NOMO-1 treated with DMSO at 0.1 percent for 48 hours (cell line): ENCODE results near the gene EPB41L2.
A peak's percentile ranks its signal among the peaks of the same experiment; 100 is the strongest.
"Not testable (repeated sequence)": the region's sequence is repeated elsewhere in the genome, so short reads cannot be mapped to it uniquely, and the experiment has no call there.

Source experiments
- DNase-seq: peaks from one replicate; lab custom pipeline; 2025; ENCODE audit not compliant: unreplicated experiment; lab: John Stamatoyannopoulos, UW

Gene EPB41L2

DNA sequence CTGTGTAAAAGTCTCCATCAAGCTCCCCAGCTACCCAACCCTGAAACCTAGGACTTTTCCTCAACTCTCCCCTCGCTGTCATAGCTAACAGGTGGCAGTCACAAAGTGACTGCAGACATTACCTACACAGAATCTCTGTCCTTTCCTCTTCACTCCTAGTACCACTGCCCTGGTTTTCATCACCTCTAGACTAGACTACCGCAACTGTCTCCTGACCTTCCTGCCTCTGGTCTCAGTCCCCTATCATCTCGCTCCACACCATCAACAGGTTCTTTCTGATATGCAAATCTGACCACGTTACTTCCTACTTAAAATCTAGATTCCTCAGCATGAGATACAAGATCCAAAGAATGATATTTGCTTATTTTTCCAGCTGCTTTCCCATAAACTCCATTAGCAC is 142.1 kb downstream of the EPB41L2 start:
- DNase-seq = no peak

DNA sequence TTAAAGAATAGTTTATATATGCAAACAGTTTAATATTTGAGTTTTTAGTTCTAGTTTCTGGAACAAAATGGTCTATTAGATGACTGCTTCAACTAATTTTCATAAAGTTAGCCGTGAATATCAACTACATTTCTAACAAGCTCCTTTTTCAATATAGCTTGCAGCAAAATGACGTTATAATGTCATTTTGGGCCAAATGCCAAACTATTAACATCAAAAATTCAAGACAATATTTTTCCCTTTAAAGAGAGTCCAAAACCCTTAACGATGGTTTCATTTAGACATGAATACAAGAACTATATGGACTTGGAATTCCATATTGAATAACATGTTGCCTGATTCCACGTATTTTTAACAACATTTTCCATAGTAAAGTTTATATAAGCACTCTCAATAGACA is 144.9 kb downstream of the EPB41L2 start:
- no peak for DNase-seq

DNA sequence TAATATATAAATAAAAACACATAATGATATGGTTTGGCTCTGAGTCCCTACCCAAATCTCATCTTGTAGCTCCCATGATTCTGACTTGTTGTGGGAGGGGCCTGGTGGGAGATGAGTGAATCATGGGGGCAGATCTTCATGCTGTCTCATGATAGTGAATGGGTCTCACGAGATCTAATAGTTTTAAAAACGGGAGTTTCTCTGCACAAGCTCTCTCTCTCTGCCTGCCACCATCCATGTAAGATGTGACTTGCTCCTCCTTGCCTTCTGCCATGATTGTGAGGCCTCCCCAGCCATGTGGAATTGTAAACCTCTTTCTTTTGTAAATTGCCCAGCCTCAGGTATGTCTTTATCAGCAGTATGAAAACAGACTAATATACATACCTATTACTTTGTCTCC is 147.4 kb downstream of the EPB41L2 start:
- DNase-seq = not testable (repeated sequence)

DNA sequence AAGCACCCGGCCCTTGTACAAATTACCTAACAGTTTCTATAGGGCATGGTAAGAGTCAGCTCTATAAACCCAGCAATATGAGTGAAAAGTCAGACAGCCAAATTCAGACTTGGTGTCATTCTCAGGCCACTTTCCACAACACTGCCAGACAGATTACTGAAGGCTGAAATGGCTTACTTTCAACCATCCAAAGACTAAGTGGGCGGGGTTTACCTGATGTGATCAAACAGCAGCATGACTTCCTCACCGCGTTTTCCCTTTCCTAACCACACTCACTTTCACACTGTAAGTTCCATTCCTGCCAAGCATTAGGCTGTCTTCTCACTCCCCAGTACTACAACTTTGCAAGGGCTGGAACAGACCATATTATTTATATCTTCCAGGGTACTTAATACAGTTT is 149.9 kb downstream of the EPB41L2 start:
- DNase-seq = no peak

DNA sequence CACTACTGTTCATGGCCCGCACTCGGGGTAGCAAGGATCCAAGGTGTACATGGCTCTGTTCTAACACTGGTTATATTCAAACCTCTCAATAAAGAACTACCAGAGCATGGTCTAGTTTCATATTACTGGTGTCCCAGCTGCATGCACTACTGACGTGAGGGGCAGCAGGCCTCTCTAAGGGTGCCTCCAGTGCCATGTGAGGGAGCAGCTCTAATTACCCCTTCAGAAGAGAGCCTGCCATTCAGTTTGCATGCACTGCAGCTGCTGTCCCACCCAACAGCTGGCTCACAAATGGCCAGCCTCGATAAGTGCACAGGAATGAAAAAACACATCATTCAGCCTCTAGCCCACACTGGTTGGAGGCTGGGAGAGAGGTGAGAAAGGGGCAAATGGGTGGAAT is 150.6 kb downstream of the EPB41L2 start:
- DNase-seq = no peak

DNA sequence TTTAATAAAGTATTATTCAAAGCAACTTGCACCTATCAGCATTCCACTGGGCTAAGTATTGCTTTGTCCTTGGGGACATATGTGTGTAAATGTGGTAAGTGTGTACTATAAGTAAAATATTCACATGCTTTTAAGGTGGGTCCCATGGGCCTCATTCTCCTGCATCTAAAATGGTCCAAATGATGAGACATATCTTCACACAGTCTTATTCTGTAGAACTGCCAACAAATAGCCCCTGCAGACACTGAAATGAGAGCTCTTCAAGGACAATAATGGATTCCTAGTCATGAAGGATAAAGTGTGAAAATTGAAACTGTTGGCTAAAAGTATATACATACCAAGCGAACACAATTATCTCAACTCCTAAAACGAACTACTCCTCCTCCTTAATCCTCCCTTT is 154.1 kb downstream of the EPB41L2 start:
- no peak for DNase-seq

DNA sequence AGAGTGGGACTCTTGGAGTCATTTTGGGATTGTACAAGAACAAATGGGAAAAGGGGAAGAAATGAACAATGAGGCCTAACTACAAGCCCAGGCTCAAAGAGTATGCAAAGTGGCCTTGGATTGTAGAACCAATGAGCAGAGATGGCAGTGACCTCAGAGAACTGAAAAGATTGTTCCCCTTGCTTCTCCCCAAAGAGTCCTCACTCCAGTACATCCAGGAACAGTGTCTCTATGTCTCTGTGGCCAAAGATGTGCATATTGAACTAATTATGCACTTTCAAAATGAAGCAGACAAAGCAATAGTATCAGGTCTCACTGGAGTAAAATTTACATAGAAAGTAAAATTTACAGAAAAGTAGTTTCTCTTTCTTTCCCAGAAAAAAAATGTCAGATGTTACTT is 154.9 kb downstream of the EPB41L2 start:
- DNase-seq = no peak

DNA sequence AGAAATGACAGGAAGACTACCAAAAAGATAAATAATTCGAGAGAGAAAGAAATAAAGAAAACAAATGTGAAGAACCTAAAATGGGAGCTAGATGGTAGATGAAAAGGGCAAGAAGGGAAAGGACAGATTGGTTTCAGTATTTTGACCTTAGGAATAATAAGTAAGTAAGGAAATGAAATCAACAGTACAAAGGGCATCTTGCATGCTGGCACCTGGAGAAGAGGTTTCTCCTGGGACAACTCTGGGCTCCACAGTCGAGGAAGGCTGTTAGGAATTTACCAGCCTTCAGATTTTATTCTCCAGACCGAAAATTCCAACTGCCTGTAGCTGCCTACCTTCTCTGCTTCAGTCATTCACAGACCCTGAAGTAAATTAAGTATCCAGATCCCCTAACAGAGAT is 155.4 kb downstream of the EPB41L2 start:
- no peak for DNase-seq

DNA sequence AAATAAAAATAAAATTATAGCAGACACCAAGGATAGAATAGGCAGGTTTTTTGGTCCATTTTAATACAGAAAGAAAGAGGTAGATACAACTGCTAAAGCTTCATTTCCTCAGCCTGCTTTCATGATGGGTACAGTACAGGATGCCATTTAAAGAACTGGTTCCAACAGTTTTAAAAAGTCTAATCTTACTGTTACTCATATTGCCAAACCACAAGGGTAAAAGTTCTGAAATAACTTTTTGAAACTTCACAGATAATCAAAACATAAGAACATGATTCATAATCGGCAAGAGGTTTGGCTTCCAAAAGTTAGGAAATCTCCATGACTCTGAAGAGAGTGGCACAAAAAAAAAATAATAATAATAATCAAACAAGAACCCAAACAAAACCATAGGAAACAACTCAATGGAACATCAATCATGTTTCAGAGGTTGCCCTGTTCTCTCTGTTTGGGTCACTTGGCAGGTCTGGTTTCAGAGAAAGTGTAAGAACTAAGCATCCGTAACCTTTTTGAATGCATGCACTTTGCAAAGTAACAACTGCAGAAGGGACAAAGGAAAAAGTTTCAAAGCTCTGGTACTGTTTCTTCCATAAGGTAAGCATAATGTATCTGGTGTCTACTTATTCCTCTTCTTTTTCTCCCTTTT is 156.2 kb downstream of the EPB41L2 start:
- DNase-seq = no peak

DNA sequence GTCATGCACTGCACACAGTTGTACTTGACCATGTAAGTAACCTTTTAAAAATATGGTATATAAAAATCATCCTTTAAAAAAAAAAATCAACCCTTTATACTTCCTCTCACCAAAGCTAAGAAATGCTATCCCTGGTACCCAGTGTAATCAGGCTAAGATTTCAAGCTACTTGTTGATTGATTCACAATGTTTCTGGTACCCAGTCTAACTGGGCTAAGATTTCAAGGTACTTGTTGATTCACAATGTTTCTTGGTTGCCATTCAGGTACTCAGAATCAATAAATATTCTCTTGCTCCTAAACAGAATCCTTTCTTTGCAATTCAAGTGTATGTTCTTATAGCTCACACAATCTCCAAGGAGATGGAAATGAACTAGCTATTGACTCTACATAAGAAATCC is 159.4 kb downstream of the EPB41L2 start:
- no peak for DNase-seq

DNA sequence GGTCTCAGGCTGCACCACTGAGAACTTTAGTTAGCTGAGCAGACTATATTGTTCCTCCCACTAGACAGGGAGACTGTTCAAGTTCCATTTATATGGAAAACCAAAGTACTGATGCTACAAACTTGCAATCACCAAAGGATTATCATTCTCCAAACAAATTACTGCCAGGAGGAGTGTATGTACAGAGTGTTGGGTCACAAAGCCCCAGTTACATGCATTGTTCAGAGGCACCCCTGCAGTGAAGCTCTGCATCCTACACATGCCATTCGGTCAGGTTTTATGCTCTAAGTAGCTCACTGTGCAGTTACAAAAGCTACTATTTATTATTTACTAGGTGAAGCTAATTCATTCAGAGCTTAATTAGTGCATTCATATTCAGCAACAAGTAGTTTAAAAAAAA is 160.0 kb downstream of the EPB41L2 start:
- no peak for DNase-seq

DNA sequence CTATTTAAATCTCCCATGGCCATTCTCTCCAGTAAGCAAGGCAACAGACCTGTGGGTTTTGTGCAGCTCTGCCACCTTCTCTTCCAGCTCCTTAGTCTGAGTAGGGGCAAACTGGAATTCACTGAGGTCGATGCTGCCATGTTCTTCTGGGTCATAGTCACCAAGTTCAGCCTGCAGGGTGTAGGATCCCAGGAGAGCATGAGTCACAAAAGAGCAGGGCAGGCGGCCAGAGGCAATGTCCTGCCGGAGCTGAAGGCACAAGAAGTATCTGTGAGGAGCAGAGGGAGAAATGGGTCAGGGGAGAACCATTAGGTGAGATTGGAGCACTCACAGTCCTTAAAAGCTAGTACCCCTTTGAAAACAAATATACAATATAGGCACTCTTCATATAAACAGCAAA is 162.1 kb downstream of the EPB41L2 start:
- DNase-seq = no peak

DNA sequence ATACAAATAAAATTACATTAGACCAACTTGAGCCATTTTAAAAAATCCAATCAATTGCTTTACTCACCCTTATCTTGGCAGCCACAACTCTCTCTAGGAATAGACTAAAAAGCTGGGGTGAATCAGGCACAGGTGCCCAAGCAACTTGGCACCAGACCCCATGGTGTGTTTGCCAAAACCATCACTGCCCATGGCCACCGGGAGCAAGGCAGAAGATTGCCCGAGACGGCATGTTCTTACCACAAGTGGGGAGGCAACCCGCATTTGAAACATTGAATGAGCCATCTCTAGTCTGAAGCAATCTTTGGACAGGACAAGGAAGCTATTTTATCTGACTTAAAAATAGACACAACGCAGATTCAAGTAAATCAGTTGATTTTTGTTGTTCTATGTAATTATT is 166.8 kb downstream of the EPB41L2 start:
- no peak for DNase-seq

DNA sequence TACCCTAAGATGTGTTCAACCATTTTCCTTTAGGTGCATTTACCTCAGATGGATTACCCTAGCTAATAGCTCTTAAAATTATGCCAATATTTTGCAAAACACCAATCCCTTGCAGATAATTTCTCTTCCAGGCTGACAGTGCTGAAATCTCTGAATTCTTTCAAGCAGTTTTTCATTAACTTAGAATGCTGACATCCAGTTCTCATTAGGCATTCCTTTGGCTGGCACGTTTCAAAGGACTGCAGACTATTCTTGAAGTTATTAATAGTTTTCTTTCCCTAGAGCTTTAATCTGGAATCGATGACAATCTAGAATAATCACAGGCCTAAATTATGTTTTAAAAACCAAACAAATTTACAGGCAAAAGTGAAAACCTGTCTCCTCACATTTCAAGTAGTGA is 167.5 kb downstream of the EPB41L2 start:
- DNase-seq = no peak

DNA sequence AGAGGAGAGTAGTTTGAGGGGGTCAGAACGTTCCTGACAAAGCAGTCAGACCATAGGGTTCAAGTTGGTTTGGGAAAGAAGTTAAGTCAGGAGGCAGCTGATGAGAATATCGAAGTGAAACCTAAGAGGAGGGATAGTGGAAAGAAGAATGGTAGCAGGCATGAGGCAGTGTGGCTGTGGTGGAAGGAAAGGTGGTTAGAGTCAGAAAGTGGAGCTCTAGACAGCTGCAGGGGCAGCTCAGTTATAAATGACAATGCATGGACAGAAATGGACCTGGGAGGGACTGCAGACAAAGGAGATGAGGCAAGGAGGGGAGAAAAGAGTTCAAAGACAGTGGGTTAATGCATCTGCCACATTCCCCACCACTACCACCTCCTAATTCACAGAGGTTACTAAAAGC is 169.3 kb downstream of the EPB41L2 start:
- DNase-seq = no peak

DNA sequence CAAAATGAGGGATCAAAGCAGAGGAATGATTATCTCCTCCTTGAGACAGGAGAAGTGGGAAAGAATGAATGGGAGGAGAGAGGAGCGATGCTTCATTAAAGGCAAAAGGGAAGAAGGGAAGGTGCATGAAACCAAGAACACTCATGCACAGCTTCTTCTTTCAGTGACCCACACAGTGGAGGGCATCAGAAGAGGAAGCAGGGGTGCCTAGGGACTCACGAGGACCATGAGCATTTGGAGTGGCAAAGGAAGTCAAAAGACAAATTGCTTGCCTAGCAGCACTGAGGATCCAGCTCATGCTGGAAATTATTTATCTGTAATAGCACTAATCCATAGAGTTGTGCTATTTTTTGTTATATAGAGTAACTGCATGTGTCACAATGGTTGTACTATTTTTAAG is 169.8 kb downstream of the EPB41L2 start:
- peak; percentile 26 for DNase-seq

DNA sequence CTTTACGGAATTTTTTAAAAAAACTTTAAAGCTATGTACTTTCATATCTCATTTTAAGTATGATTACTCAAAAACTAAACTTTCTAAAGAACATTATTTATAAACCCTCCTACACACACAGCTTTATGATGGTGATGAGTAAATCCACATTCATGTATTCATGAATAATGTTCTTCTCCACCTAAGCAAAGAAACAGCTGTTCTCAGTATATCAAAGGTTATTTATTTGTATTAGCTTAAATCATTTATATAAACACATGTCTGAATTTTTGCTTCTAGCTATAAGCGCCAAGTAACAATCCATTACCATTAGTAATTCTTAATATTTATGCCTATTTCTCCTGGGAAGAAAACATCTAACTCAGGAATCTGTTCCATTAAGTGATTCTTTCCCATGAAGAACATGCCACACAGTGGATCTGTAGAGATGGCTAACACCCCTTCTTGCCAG is 172.5 kb downstream of the EPB41L2 start:
- no peak for DNase-seq

DNA sequence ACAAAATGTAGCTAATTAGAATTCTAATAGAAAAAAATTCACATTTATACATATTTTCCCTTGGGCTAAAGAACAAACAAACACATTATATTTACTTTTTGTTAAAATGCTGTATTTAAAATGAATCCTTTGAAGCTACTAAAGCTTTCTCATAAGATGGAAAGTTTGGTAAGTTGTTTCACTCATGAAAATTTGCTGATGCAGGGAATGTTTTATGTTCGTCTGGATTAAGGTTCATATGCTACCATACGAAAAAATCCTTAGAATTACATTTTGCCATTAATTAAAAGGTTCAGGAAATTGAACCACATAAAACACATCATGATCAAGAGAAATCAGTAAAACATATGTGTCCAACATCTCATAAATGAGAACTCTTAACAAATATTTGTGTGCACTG is 173.6 kb downstream of the EPB41L2 start:
- DNase-seq = no peak

DNA sequence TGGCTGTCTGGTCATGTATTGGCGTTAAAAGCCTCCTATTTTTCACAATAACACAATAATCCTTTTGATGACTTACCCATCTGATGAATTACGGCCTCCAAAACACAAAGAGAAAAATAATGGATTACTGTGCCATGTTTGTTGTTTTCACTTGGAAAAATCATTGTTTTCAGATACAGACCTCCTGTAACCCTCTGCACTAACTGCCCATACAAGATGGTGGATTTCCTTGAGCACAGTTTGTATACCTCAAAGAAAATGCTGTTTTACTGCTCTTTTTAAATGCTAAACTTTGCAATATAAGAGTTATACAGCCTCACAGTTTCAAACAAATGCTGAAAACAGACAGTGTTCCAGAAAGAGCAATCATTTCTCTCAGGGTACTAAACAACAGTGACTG is 174.8 kb downstream of the EPB41L2 start:
- DNase-seq = no peak

DNA sequence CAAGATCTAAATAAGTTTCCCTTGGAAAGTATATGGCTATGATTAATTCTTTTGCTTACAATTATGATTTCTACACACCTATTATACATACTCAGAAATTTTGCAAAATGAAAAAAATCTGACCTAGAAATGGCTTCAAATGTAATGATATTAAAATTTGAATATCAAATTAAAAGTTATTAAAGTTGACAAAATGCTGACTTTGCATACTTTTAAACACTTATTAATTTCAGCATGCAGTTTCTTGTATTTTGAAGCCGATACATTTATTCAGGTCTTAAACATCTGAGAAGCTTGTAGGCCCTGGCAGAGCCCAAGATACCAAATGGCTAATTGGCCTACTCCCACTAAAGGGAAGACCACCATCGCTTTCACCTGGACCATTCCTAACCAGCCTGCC is 176.1 kb downstream of the EPB41L2 start:
- no peak for DNase-seq

DNA sequence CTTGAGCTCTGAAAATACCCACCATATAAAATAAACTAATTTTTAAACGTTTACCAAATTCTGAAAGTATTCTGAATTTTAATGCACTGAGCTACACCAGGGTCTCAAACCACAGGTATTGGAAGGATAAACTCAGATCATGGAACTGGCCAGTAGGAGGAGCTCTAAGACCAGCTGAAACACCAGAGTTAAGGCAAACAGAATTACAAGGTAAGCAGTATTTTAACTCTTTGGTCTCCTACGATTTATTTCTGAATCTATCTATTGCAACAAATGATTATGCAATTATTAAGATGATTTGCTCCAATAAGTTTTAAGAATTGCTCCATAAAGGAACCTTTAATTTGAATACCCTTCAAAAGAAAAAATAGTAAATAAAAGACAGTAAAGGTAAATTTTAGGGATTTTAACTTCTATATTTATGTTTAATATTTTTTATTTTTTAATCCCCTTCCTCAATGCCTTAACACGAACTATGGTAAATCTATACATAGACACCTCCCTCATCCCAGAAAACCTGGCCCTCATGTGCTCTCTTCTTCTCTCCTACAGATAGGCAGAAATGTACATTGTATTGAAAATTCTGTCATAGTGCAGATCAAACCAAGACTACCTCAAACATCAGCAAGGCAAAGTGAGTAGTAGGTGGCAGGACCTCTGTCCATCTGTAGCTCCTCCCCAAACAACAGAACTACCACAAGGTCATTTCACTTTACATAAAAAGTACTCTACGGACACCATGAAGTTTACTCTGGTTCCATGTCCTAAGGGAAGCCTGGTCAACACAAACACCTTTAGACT is 177.5 kb downstream of the EPB41L2 start:
- DNase-seq = peak; percentile 66

DNA sequence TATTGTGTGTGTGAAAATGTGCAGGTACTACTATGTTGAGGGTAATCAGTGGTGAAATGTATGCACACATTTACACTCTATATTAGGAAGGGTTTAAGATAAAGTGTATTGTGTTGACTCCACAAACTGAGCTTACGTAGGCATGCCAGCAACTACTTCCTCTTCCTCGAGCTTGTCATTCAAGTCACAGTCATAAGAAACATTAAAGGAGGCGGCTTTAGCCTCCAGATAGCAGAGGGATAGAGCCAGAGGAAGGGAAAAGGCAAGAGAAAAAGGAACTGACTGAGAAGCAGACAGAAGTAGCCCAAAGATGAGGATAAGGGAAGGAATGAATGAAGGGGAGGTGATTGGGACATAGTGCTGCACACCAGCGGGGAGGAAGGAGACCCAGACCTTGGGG is 180.7 kb downstream of the EPB41L2 start:
- DNase-seq = no peak

DNA sequence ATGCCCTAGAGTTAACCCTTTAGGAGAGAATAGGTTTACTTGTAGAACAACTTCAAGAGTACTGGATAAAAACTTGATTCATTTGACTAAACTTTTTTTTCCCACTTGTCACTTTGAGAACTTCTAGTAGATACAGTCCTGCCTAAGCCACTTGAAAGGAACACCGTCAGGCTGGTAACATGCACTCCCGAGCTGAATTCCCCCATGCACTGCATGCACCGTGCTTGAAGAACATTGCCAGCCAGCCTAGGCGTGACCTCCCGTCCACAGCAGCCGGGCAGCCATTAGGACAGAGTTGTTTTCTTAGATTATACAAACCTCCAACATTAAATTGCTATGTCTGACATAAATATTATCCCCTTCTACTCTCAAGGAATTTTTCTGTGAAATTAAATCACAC is 183.2 kb downstream of the EPB41L2 start:
- DNase-seq = no peak
